GM21717 (cell line): Measurements from ENCODE around the gene XYLB.
"Not testable (repeated sequence)": the region's sequence is repeated elsewhere in the genome, so short reads cannot be mapped to it uniquely, and the experiment has no call there.

Experiments used
- ATAC-seq: cut with Tn5 transposase; IDR thresholded peaks from one replicate; pipeline ENCODE4 v1.9.1; 2021; ENCODE audit warnings: mild to moderate bottlenecking, moderate library complexity; ENCODE audit not compliant: unreplicated experiment

The XYLB gene

DNA sequence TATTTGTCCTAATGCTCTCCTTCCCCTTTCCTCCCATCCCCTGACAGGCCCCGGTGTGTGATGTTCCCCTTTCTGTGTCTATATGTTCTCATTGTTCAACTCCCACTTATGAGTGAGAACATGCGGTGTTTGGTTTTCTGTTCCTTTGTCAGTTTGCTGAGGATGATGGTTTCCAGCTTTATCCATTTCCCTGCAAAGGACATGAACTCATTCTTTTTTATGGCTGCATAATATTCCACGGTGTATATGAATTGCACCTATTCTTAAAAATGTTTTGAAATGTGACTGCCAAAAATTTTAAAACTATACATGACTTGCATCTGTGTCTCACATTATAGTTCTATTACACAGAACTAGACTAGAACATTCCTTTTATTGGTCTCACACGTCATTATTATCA, 25.9 kb upstream of the XYLB start:
- not testable (repeated sequence) for ATAC-seq

GRCh38 chr3:38323060-38323459, 23.5 kb upstream of the XYLB start:
- no peak for ATAC-seq

GRCh38 chr3:38325256-38325655, 21.3 kb upstream of the XYLB start:
- no peak for ATAC-seq

- ATAC-seq, result no peak
Observed at GRCh38 chr3:38327335-38328009, 19.1 kb upstream of the XYLB start.

DNA sequence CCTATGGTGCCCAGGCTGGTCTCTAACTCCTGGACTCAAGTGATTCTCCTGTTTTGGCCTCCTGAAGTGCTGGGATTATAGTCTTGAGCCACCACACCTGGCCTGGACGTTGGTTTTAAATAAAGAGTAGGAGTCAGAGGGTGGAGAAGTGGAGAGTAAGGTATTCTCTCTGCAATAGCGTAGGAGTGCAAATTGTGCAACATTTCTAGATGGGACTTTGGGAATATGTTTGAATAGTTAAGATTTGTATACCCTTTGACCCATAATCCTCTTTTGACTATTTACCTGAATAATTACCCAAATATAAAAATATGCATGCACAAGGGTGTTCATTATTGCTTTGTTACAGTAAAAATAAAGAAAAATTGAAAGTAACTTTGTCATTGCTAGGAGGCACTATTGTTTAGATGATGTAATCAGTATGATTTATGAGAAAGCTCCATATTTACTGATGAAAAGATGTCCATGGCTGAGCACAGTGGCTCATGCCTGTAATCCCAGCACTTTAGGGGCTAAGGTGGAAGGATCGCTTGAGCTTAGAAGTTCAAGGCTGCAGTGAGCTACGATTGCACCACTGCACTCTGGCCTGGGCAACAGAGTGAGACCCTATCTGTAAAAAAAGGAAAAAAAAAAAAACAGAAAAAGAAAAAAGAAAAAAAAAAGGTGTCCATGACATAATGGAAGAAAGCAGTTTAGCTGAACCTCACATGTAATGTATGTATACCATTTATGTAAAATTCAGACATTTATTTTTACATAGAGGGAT, 15.1 kb upstream of the XYLB start:
- ATAC-seq, result no peak

GRCh38 chr3:38332201-38332600, 14.4 kb upstream of the XYLB start:
- no peak for ATAC-seq

- ATAC-seq, result no peak
Observed at GRCh38 chr3:38334142-38335055, 12.2 kb upstream of the XYLB start.

DNA sequence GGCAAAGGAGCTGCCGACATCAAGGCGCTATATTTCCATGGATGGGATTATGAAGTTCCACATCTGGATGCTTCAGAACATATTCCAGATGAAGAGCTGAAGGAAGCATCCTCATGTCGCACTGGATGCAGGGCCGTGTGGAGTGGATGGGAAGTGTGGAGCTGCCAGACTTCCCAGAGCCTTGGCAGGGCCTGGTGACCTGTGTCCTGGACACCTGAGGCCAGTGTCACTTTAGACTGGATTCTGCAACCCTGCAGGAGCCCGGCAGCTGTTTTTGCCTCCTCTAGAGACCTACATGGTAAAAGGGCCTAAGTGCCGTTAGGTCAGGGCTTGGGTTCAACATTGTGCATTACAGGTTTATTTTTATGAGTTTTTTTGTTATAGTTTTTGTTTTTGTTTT, 11.3 kb upstream of the XYLB start:
- no peak for ATAC-seq

DNA sequence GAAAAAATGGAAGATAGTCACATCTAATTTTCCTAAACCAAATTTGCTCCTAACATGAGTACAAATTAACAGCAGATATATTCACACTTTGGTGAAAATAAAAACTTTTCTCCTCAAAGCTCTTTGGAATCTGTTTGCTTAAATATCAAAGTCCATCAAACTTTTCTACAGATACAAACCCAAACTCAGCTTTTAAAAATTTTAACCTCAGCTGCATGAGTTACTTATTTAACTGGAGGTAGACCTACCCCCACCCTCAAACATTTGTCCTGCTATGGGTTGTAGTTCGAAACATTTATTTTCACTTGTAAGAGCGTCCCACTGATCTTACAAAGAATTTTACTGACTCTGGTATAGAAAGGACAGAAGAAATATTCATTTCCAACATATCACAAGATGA, 8.9 kb upstream of the XYLB start:
- ATAC-seq, result no peak

DNA sequence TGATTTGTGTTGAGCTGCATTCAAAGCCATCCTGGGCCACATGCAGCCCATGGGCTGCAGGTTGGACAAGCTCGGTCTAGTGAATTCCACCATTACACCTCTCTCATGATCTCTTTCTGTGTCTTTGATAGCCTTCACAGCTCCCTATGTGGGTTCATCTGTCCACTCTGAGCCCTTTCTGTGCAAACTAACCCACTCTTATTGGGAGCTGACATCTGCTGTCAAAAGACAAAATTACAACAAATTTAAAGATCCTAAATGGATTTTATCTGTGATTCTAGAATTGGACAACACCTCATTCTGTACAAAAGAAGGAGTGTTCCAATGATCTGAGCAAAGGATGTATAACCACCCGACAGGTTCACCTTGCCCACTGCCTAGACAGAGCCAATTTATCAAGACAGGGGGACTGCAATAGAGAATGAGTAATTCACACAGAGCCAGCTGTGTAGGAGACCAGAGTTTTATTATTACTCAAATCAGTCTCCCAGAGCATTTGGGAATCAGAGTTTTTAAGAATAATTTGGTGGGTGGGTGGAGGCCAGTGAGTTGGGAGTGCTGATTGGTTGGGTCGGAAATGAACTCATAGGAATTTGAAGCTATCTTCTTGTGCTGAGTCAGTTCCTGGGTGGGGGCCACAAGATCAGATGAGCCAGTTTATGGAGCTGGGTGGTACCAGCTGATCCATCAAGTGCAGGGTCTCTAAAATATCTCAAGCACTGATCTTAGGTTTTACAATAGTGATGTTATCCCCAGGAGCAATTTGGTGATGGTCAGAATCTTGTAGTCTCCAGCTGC, 2.6 kb upstream of the XYLB start:
- ATAC-seq, result no peak

DNA sequence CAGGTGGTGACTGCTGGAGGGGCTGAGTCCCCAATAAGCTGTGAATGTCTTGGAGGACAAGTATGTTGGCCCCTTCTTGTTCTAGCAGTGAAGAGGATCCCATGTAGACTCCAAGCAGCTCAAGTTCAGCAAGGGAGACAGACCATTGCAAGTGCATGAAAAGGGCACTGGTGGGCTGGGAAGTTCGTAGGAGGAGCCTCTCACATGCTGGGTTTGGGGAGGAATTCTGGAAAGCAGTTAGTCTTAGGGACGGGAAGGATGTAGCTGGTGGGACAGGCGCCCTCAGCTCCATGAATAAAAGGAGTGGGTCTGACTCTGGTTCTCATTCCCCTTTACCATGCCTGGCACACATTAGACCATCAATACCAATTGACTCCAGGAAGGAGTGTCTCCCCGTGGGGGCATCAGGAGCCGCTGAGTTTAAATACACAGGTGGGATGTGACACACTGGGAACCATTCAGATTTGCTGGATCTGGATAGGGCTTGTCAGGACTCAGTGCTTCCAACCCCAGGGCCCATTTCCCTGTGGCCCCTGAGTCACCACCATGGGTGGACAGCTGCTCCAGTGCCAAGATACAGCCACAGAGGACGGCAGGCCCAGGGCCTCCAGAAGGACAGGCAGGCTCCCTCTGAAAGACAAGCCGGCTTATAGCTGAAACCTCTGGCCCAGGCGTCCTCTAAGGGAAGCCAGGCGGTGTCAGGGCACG, 552 bp upstream of the XYLB start:
- peak; percentile 34 for ATAC-seq

DNA sequence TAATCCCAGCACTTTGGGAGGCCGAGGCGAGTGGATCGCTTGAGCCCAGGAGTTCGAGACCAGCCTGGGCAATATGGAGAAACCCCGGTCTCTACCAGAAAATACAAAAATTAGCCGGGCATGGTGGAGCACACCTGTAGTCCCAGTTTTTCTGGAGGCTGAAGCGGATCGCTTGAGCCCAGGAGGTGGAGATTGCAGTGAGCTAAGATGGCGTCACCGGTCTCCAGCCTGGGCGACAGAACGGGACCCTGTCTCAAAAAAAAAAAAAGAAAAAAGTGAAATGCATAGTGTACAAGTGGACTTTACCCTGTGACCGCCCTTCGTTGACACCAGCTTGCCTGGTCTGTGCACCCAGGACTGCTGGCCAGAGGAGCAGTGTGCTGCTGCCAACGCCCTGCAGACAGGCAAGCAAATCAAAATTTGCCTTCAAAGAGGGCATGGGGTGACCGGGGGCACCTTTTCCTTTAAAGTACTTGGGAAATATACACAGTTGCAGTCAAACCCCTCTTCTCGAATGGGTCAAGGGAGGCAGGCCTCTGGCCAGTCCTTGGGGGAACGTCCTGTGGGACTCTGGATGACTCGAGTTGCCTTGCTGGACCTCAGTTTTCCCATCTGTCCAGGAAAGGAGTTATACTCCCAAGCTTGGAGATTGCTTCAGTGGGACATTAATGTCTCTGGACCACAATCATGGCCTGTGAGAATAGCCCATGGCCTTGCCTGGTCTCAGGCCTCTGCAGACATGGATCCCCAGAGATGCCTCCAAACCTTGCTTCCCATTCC, 1.0 kb downstream of the XYLB start:
- no peak for ATAC-seq

GRCh38 chr3:38348903-38349302, 2.3 kb downstream of the XYLB start:
- no peak for ATAC-seq

DNA sequence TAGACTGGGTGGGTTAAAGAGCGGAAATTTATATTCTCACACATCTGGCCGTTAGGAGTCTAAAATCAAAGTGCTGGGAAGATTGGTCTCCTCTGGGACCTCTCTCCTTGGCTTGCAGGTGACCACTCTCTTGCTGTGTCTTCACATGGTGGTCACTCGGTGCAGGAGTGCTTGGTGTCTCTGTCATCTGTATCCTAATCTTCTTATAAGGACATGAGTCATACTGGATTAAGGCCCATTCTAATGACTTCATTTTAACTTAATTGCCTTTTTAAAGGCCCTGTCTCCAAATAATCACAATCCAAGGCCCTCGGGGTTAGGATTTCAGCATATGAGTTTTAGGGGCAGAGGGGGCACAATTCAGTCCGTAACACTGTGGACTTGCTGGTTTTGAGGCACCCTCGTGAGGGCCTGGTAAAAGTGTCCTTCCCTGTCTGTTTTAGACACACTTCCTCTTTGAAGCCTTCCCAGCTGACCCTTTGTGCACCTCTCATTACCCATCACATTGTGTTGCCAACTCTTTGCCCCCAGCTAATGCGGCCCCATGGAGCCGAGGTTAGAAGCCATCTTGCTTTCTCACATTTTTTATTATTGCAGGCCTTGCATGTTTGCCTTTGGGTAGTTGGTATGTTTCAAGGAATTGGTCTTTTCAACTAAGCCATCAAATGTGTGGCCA, 3.2 kb downstream of the XYLB start:
- ATAC-seq, result no peak

DNA sequence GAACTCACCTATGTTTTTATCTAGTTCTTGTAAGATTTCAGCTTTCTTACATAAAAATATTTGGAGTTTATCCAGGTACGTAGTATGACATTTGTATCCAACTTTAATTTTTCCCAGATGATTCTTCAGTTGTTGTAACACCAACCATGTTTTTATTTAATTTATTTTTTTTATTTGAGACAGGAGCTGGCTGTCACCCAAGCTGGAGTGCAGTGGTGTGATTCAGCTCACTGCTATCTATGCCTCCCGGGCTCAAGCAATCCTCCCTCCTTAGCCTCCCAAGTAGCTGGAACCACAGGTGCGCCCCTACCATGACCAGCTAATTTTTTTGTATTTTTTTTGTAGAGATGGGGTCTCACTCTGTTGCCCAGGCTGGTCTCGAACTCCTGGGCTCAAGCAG, 6.6 kb downstream of the XYLB start:
- no peak for ATAC-seq

DNA sequence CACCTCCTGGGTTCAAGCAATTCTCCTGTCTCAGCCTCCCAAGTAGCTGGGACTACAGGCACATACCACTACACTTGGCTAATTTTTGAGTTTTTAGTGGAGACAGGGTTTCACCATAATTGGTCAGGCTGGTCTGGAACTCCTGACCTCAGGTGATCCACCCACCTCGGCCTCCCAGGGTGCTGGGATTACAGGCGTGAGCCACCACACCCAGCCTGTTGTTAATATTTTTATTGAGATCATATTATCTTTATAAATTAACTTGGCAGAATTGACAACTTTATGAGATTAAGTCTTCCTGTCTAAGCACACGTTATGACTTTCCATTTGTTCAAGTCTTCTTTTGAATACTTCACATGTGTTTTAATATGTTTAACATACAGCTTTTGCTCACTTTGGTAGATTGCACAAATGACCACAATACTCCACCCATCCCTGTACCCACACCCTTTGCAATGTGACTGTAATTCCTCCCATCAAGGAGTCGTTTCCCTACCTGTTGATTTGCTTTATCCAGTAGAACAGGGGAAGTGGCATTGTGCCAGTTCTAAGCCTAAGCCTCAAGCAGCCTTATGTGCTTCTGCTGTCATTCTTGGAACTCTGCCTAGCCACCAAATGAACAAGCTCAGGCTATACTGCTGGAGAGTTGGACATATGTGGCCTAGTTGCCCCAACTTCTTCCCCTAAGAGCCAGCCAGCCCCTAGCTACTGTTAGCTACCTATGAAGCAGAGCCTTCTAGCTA, 8.2 kb downstream of the XYLB start:
- ATAC-seq, result no peak

DNA sequence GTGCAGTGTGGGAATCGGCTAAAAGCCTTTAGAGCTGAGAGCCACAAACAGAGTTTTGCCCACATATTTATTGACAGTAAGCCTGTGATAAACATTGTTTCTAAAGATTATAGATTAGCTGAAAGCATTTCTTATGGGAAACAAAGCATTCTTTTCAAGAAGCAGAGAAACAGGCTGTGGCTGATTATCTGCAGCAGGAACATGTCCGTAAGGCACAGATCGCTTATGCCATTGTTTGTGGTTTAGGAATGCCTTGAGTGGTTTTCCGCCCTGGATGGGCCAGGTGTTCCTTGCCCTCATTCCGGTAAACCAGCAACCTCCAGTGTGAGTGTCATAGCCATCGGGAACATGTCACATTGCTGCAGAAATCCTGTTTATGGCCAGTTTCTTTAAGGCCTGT, 12.5 kb downstream of the XYLB start:
- ATAC-seq, result no peak

DNA sequence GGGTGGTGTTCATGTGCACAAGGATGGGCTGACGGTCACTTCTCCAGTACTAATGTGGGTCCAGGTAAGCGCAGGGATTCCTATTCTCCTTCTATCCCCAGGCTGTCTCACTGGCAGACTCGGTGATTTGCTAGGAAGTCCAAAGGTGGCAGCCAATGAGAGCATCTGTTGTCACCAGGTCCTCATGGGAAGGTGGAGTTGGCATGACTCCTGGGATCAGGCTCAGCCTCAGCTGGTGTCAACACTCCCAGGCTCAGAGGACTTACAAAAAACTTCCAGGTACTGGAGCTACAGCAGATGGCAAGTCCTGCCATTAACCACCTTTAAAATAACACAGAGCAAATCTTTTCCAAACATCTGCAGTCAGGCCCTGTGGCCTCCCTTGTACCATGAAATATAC, 13.8 kb downstream of the XYLB start:
- no peak for ATAC-seq
